ENCODE measurements around the gene PLS3.

- TF ChIP-seq CTCF (IDR thresholded peaks at IDR 0.05) (no peak), POLR2A (IDR thresholded peaks at IDR 0.05) (no peak)
These were observed 133.1 kb downstream of the PLS3 start for GRCh38 chrX:115694028-115694427.
